Activated CD4-positive, alpha-beta T cell treated with anti-CD3 and anti-CD28 coated beads, Interleukin-2, amount 10 ng/mL, durations not matched to agents 7 days and 5 days (primary cell): ENCODE results near the gene CCDC175. TPM values are rescaled to one million over a fixed set of nuclear protein-coding genes. Genes with fewer than 3 reads are reported as not detected.
A peak's percentile ranks its signal among the peaks of the same experiment; 100 is the strongest.

Experiments used
- CTCF ChIA-PET: fragments of 350-600 bp; sonication (Branson Sonifier 250); formaldehyde crosslinking; loops from one replicate; lab custom pipeline; 2021; ENCODE audit warnings: antibody characterized with exemption; lab: Charles Lee
- POLR2A ChIA-PET: fragments of 350-600 bp; sonication (Branson Sonifier 250); formaldehyde crosslinking; loops from one replicate; lab custom pipeline; 2021; ENCODE audit warnings: antibody characterized with exemption; lab: Charles Lee
- DNase-seq: peaks from one replicate; pipeline ENCODE4 v3.0.0-alpha.2; 2020
- H3K27ac Mint-ChIP-seq: one replicate; pipeline ENCODE4 v1.8.0; 2021; ENCODE audit warnings: mild to moderate bottlenecking, moderate library complexity, mixed read lengths
- H3K27me3 Mint-ChIP-seq: one replicate; pipeline ENCODE4 v1.8.0; 2021; ENCODE audit warnings: mixed read lengths
- H3K36me3 Mint-ChIP-seq: one replicate; pipeline ENCODE4 v1.8.0; 2021; ENCODE audit warnings: low read depth, mixed read lengths
- H3K4me1 Mint-ChIP-seq: one replicate; pipeline ENCODE4 v1.8.0; 2021; ENCODE audit warnings: mixed read lengths
- H3K4me3 Mint-ChIP-seq: one replicate; pipeline ENCODE4 v1.8.0; 2021; ENCODE audit warnings: mild to moderate bottlenecking, moderate library complexity, mixed read lengths
- H3K9me3 Mint-ChIP-seq: one replicate; pipeline ENCODE4 v1.8.0; 2021; ENCODE audit warnings: mixed read lengths
- total RNA-seq, 2 experiments: library from RNA; stranded (reverse); gene quantifications; one replicate each; pipeline ENCODE4 v1.2.3, GENCODE V29; 2021

The CCDC175 gene
- total RNA-seq, 2 experiments from 2014 or later, result not detected

DNA sequence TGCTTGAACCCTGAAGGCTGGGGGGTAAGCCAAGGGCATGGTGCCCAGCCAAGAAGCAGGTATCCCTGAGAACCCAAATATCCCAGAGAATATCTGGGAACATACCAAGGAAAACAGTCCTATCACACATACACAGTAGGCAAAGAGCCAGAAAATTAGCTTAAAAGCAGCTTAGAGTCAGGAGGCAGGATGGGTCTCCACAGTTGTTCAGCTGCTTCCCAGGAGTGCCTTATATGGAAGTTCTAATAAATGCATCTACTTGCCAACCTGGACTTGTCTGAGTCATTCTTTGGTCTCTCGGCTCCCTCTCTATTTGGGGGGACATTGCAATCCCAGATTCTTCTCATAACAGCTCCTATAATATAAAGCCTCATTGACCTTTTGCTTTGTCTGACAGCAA is 102.4 kb downstream of the CCDC175 start:
- ChIA-PET CTCF (interaction anchor here (0.6 to 4.1 kb wide), 4 partner anchors 9 to 159 kb away, joined by 3 to 14 read pairs (median 3); partner anchors contain the start of genes GPR135, JKAMP and L3HYPDH), POLR2A (no interaction called here)
- Mint-ChIP-seq H3K4me1 (peaks cover 5% of the 10 kb centered on the region), H3K9me3 (no peaks in the 10 kb centered on the region), H3K27me3 (no peaks in the 10 kb centered on the region), H3K36me3 (peaks cover 23% of the 10 kb centered on the region), H3K4me3 (no peak overlapping the region), H3K27ac (no peak overlapping the region)
- DNase-seq, result no peak

DNA sequence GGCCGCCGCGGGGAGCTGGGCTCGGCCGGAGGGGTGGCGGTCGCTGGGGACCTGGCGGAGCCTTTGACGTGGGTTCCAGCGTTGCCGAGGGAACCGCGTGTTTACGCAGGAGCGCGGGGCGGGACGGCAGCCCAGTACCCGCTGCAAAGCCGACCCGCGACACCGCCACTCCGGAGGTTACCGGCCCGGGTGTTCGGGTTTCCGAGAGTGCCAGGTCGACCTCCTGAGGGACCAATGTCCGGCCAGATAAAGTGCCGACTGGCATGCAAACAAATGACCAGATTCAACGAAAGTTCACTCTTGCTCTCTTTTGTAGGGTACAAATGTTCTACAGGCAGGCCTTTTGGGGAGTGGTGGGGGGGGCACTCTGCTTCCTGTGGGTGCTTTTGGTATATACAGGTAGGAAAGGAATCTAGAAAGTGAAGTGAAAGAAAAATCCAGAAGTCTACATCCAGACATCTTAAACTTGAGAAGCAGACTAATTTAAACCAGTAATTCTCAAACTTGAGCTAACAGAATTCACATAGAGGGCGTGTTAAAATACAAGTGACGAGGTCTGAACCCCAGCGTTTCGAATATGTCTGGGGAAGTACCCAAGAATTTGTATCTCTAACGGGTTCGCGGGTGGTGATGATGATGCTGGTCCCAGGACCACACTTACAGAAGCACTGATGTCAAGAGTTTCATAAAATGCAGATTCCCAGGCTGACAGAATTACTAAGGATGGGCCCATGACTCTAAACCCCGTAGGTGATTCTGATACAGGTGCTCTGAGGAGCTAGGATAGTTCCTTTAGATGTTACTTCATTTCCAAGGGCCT is 111.1 kb downstream of the CCDC175 start, which contains the start of gene GPR135:
Gene GPR135 (minus strand): TSS at position 65 of the 820 bp plus-strand sequence. CDS start 154 bp downstream, outside the sequence.
- H3K4me3 Mint-ChIP-seq, result peak within 1 kb of the TSS; percentile 76
- POLR2A ChIA-PET, result no interaction called here
- H3K9me3 Mint-ChIP-seq, result no peaks in the 10 kb centered on the region
- peaks cover 4% of the 10 kb centered on the region for H3K27me3 Mint-ChIP-seq
- H3K36me3 Mint-ChIP-seq, result peaks cover 2% of the 10 kb centered on the region
- CTCF ChIA-PET, result interaction anchor here (1.4 to 4.4 kb wide), 2 partner anchors 9 to 12 kb away, joined by 3 to 12 read pairs; no protein-coding TSS in a partner anchor
- peaks cover 12% of the 10 kb centered on the region for H3K4me1 Mint-ChIP-seq
- peak within 1 kb of the TSS; percentile 34 for H3K27ac Mint-ChIP-seq
- no peak for DNase-seq

DNA sequence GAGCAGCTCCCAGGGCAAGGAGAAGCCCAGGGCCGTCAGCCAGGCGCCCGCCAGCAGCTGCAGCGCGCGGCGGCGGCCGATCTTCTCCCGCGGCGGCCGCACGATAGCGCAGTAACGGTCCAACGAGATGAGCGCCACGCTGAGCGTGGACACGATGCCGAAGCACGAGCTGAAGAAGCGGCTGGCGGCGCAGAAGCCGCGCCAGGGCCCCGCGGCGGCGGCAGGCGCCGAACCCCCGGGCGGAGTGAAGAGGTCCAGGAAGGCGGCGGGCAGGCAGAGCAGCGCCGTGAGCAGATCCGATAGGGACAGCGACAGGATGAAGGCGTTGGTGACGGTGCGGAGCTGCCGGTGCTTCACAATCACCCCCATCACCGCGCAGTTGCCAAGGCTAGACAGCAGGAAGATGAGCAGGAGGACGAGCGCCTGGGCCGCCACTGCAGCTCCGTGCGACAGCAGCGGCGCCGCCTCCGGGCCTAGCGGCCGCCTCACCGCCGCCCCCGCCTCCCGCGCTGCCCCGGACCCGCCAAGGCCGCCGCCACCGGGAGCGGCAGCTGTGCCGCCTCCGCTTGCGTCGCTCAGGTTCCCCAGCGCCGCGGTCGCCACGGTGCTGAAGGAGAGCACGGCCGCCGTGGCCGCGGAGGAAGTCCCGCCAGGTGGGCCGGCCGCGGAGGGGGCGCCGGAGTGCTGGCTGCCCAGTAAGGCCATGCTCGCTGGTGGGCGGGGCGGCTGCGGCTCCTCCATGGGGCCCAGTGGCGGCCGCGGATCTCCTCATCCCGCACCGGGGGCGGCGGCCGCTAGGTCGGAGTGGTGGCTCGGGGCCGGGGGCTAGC is 111.9 kb downstream of the CCDC175 start:
- no peaks in the 10 kb centered on the region for H3K9me3 Mint-ChIP-seq
- ChIA-PET POLR2A (interaction anchor here (0.6 kb wide), 1 partner anchor 310 kb away, joined by 4 read pairs; no protein-coding TSS in a partner anchor), CTCF (interaction anchor here (1.4 to 4.4 kb wide), 2 partner anchors 9 to 12 kb away, joined by 3 to 12 read pairs; no protein-coding TSS in a partner anchor)
- H3K4me3 Mint-ChIP-seq, result peak overlapping the region; percentile 76
- H3K27ac Mint-ChIP-seq, result no peak overlapping the region
- peaks cover 4% of the 10 kb centered on the region for H3K36me3 Mint-ChIP-seq
- H3K27me3 Mint-ChIP-seq, result peaks cover 4% of the 10 kb centered on the region
- peak; percentile 62 for DNase-seq
- H3K4me1 Mint-ChIP-seq, result peaks cover 12% of the 10 kb centered on the region

DNA sequence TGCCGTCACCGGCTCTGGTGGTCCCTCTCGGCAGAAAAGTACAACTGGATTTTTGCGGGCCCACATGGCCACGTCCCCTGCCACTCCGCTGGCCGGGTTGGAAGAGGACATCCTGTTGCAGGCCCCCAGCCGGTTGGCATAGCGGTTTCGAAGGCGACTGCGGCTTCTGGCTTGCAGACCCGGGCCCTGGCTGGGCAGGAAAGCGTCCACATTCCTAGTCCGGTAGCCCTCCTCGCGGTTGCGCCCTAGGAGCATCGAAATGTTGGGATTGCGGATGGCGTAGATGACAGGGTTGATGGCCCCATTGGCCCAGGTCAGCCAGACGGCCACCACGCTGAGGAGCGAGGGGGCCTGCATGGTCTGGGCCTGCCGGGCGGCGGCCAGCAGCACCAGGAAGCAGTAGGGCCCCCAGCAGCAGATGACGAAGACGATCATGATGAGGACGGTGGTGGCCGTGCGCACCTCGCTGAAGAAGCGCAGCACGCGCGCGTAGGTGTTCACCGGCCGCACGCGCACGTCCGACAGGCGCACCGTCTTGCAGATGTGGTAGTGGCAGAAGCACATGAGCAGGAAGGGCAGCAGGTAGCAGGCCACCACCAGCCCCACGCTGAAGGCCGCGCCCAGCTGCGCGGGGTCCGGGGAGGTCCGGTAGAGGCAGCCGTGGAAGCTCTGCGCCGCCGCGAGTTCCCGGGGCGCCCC is 112.7 kb downstream of the CCDC175 start:
- peaks cover 7% of the 10 kb centered on the region for H3K36me3 Mint-ChIP-seq

DNA sequence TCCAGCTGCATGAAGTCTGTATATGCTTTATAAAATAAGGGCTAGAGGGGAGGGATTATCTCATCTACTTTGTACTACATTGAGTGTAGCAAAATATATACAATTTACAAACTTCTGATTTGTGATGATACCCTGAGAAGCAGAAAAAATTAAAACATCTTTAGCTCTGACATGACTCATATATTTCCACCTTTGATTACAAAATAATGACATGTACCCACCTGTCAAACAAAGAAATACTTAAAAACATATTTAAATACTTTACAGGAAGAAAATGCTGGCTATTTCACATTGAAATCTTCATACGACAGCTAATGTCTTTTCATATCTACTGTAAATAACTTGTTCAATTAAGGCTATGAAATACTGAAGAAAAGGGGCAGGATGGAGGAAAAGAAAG is 114.7 kb downstream of the CCDC175 start:
- ChIA-PET CTCF (no interaction called here), POLR2A (no interaction called here)
- H3K27ac Mint-ChIP-seq, result no peak overlapping the region
- no peak overlapping the region for H3K4me3 Mint-ChIP-seq
- H3K4me1 Mint-ChIP-seq, result peaks cover 12% of the 10 kb centered on the region
- peaks cover 4% of the 10 kb centered on the region for H3K27me3 Mint-ChIP-seq
- no peak for DNase-seq
- H3K36me3 Mint-ChIP-seq, result peaks cover 9% of the 10 kb centered on the region
- H3K9me3 Mint-ChIP-seq, result no peaks in the 10 kb centered on the region

More for the DNA sequence above, 112.7 kb downstream of the CCDC175 start:
- CTCF ChIA-PET, result interaction anchor here (0.7 to 4.4 kb wide), 3 partner anchors 10 to 13 kb away, joined by 3 to 12 read pairs (median 3); no protein-coding TSS in a partner anchor
- Mint-ChIP-seq H3K27me3 (peaks cover 4% of the 10 kb centered on the region), H3K4me1 (peaks cover 12% of the 10 kb centered on the region), H3K9me3 (no peaks in the 10 kb centered on the region), H3K27ac (peak overlapping the region; percentile 34), H3K4me3 (peak overlapping the region; percentile 76)
- DNase-seq, result no peak
- POLR2A ChIA-PET, result interaction anchor here (0.6 kb wide), 1 partner anchor 311 kb away, joined by 4 read pairs; no protein-coding TSS in a partner anchor

DNA sequence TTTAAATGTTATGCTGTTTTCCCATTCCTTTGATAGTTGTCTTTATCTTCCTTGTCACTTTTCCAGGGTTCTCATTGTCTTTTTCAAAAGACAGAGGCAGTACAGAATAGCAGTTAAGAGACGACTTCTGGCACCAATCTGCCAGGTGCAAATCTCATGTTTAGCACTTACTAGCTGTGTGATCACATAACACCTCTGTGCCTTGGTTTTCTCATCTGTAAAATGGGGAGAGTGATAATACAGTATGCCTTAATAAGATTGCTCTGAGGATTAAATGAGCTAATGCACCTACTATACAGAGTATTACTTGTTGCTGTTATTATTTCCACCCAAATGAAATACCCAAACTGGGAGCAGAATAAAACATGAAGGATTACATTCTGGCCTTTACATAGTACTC is 116.2 kb downstream of the CCDC175 start:
- Mint-ChIP-seq H3K36me3 (peaks cover 11% of the 10 kb centered on the region), H3K9me3 (no peaks in the 10 kb centered on the region), H3K4me3 (no peak overlapping the region), H3K27me3 (no peaks in the 10 kb centered on the region), H3K27ac (no peak overlapping the region), H3K4me1 (peaks cover 8% of the 10 kb centered on the region)
- DNase-seq, result no peak
- ChIA-PET CTCF (no interaction called here), POLR2A (no interaction called here)

DNA sequence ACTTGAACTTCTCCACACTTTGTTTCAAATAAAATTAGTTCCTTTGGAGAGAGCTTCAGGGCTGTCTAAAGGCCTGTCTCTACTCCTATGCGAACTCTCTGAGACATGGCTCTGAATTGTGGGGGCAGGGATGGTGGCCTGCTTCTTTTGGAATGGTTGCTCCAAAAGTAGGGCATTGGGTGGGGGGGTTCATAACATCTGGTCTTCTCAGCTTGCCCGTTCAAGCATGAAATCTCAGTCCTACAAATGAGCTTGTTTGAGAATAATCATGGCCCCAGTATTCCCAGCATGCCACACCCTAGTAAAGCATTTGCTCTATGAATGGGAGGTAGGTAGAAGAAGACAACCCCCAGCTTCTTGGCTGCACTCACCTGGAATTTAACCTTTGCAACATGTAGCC is 118.1 kb downstream of the CCDC175 start:
- Mint-ChIP-seq H3K4me1 (peaks cover 2% of the 10 kb centered on the region), H3K4me3 (no peak overlapping the region), H3K27ac (no peak overlapping the region), H3K9me3 (no peaks in the 10 kb centered on the region), H3K27me3 (no peaks in the 10 kb centered on the region), H3K36me3 (peaks cover 14% of the 10 kb centered on the region)
- DNase-seq, result no peak
- ChIA-PET POLR2A (no interaction called here), CTCF (interaction anchor here (1.3 to 1.4 kb wide), 3 partner anchors 12 to 313 kb away, joined by 3 to 5 read pairs (median 4); no protein-coding TSS in a partner anchor)

DNA sequence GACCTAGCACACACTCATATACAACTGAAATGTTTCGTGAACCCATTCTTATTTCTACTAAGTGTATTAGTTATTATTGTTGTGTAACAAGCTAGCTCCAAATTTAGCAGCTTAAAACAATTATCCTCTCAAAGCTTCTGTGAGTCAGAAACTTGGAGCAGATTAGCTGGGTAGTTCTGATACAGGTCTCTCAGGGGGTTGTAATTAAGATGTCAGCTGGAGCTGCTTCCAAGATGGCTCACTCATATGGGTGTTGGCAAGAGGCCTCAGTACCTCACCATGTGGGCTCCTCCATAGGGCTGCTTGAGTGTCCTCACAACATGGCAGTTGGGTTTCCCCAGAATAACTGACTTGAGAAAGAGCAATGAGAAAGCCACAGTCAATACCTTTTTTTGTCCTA is 121.2 kb downstream of the CCDC175 start:
- Mint-ChIP-seq H3K27me3 (no peaks in the 10 kb centered on the region), H3K9me3 (no peaks in the 10 kb centered on the region), H3K36me3 (peaks cover 13% of the 10 kb centered on the region), H3K4me3 (no peak overlapping the region), H3K4me1 (no peaks in the 10 kb centered on the region), H3K27ac (no peak overlapping the region)
- ChIA-PET POLR2A (no interaction called here), CTCF (no interaction called here)
- no peak for DNase-seq

Other genes with a start within 250 kb of the CCDC175 start
- gene GPR135, start 111.4 kb downstream of the CCDC175 start, total RNA-seq, result 1 to 10 TPM; 1.5 to 1.6 TPM
- gene L3HYPDH, start 92.4 kb downstream of the CCDC175 start, total RNA-seq, result 10 to 100 TPM; 15.4 to 18.3 TPM
- 10 to 100 TPM; 30.3 to 32.7 TPM for gene JKAMP, start 92.3 kb downstream of the CCDC175 start, total RNA-seq